Measurements from ENCODE around the gene STRN. TPM values are rescaled to one million over a fixed set of nuclear protein-coding genes. Genes with fewer than 3 reads are reported as not detected.
"Not testable (repeated sequence)": the region's sequence is repeated elsewhere in the genome, so short reads cannot be mapped to it uniquely, and the experiment has no call there.

The STRN gene
- polyA plus RNA-seq, 6 donors from 2014 or later = 4.3 to 14.7 (median 11.2) TPM

DNA sequence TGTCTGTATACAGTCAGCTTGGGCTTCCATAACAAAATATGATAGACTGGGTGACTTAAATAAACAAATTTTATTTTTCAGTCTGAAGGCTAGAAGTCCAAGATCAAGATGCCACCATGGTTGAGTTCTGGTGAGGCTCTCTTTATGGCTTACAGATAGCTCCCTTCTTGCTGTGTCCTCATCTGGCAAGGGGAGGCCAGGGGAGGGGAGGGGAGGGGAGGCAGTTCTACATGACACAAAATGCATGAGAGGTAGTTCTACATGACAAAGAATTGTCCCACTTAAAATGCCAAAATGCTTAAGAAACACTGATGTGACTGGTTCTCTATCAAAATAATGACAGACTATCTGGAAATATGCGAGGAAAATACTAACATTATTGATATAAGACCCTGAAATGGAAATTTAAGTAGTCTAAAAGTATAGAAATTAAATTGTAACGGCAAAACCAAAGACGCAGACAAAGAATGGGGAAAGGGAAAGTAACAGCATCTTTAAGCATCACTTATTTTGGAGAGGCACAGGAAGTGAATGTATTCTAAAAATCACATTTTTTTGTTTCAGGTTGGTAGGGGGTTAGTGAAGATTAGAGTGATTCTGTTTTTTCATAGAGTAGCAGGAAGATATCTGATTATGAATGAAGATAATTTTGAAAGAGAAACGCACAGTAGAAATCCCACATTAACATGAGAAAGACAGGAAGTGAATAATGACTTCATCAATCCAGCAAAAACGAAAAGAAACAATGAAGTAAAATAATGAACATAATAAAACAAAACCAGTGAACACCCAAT, 131.4 kb downstream of the STRN start:
- Mint-ChIP-seq H3K9me3 (peaks cover 0 to 16% (median 4%) of the 10 kb centered on the region in 7 donors), H3K27ac (no peak overlapping the region), H3K4me1 (peaks cover 0 to 7% (median 0%) of the 10 kb centered on the region in 3 donors), H3K27me3 (no peaks in the 10 kb centered on the region), H3K36me3 (peaks cover 0 to 4% of the 10 kb centered on the region in 2 donors), H3K4me3 (no peak overlapping the region)
- no peak for ATAC-seq (ENCODE audit: low read depth in 2 of 2)
- no peak for DNase-seq

DNA sequence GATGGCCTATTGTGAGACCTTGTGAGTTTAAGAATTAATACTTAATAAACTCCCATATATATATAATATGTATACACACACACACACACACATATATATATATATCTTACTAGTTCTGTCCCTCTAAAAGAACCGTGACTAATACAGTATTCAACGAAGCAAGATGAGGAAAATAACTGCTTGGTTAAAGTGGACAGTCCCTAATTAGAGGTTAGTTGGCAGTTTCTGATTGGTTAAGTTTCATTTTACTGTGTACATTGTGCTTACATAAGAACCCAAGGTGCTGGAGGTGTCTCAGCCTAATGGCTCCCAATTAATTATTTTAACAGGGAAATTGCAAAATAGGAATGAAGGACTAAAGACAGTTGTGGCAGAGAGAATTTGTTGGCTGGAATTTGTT, 132.1 kb downstream of the STRN start:
- Mint-ChIP-seq H3K4me1 (peaks cover 0 to 7% (median 0%) of the 10 kb centered on the region in 3 donors), H3K4me3 (no peak overlapping the region), H3K27ac (no peak overlapping the region), H3K36me3 (peaks cover 0 to 4% of the 10 kb centered on the region in 2 donors), H3K27me3 (no peaks in the 10 kb centered on the region), H3K9me3 (peaks cover 0 to 16% (median 4%) of the 10 kb centered on the region in 7 donors)
- DNase-seq = no peak
- no peak for ATAC-seq (ENCODE audit: low read depth in 2 of 2)

DNA sequence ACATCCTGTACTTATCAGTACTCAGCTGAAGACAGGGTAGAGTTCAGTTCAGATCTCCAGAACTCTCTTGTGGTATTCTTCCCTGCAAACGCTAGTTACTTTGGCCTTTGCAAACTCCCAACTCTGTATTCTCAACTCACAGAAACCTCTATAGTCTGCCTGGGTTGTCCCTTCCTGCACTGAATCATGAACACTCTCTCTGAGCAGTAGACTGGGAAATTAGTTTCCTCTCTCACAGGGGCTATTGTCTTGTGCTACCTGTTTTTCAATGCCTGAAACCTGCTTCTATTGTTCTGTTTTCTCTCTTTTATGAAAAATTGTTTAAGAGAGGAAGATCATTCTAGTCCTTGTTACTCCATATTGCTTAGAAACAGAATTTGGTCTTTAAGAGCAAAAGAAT, 135.2 kb downstream of the STRN start:
- Mint-ChIP-seq H3K9me3 (peaks cover 0 to 23% (median 4%) of the 10 kb centered on the region in 7 donors), H3K27ac (no peak overlapping the region), H3K4me1 (peaks cover 0 to 7% (median 0%) of the 10 kb centered on the region in 3 donors), H3K27me3 (no peaks in the 10 kb centered on the region), H3K4me3 (no peak overlapping the region), H3K36me3 (no peaks in the 10 kb centered on the region)
- ATAC-seq (ENCODE audit: low read depth in 2 of 2) (no peak), DNase-seq (no peak)

- not testable (repeated sequence) for DNase-seq; H3K4me1 Mint-ChIP-seq; H3K36me3 Mint-ChIP-seq; H3K4me3 Mint-ChIP-seq; ATAC-seq (ENCODE audit: low read depth in 2 of 2); H3K27me3 Mint-ChIP-seq
- H3K27ac Mint-ChIP-seq = peak overlapping the region in 1 of 6 donors; percentile 29
- H3K9me3 Mint-ChIP-seq = peaks cover 0 to 11% (median 0%) of the 10 kb centered on the region in 7 donors
Measured at GRCh38 chr2:36824683-36825082, 141.7 kb downstream of the STRN start.

GRCh38 chr2:36824273-36824672, 142.1 kb downstream of the STRN start:
- Mint-ChIP-seq H3K27me3 (peaks cover 0 to 4% (median 0%) of the 10 kb centered on the region in 3 donors), H3K9me3 (peaks cover 0 to 11% (median 0%) of the 10 kb centered on the region in 7 donors), H3K27ac (peak overlapping the region in 1 of 6 donors; percentile 29), H3K4me3 (no peak overlapping the region), H3K36me3 (no peaks in the 10 kb centered on the region), H3K4me1 (no peaks in the 10 kb centered on the region)
- DNase-seq = no peak
- no peak for ATAC-seq (ENCODE audit: low read depth in 2 of 2)

DNA sequence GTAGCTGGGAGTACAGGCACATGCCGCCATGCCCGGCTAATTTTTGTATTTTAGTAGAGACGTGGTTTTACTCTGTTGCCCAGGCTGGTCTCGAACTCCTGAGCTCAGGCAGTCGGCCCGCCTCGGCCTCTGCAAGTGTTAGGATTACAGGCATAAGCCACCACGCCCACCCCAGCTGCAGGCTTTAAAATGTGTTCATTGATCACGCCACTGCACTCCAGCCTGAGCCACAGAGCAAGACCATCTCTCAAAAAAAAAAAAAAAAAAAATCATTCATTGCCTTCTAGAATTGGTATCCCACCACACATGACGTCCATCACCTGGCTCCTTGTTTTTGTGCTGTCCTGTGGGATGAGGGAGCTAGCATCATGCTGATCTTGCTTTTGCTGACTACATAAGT, 142.5 kb downstream of the STRN start:
- DNase-seq = no peak
- peaks cover 0 to 4% (median 0%) of the 10 kb centered on the region in 3 donors for H3K27me3 Mint-ChIP-seq
- ATAC-seq (ENCODE audit: low read depth in 2 of 2) = no peak
- no peak overlapping the region for H3K4me3 Mint-ChIP-seq
- peaks cover 0 to 11% (median 0%) of the 10 kb centered on the region in 7 donors for H3K9me3 Mint-ChIP-seq
- no peaks in the 10 kb centered on the region for H3K4me1 Mint-ChIP-seq
- H3K27ac Mint-ChIP-seq = no peak overlapping the region
- no peaks in the 10 kb centered on the region for H3K36me3 Mint-ChIP-seq

- H3K27ac Mint-ChIP-seq = no peak overlapping the region
- H3K4me3 Mint-ChIP-seq = no peak overlapping the region
- no peaks in the 10 kb centered on the region for H3K4me1 Mint-ChIP-seq
- H3K9me3 Mint-ChIP-seq = no peaks in the 10 kb centered on the region
- no peak for DNase-seq
- no peaks in the 10 kb centered on the region for H3K36me3 Mint-ChIP-seq
- H3K27me3 Mint-ChIP-seq = peaks cover 0 to 4% (median 0%) of the 10 kb centered on the region in 3 donors
- ATAC-seq (ENCODE audit: low read depth in 2 of 2) = no peak
Measured at GRCh38 chr2:36820942-36821605, 145.3 kb downstream of the STRN start.

GRCh38 chr2:36819095-36819711, 147.1 kb downstream of the STRN start:
- no peaks in the 10 kb centered on the region for H3K4me1 Mint-ChIP-seq
- H3K9me3 Mint-ChIP-seq = no peaks in the 10 kb centered on the region
- ATAC-seq (ENCODE audit: low read depth in 2 of 2) (no peak), DNase-seq (no peak)
- H3K4me3 Mint-ChIP-seq = no peak overlapping the region
- no peak overlapping the region for H3K27ac Mint-ChIP-seq
- peaks cover 0 to 4% (median 0%) of the 10 kb centered on the region in 3 donors for H3K27me3 Mint-ChIP-seq
- H3K36me3 Mint-ChIP-seq = no peaks in the 10 kb centered on the region

- H3K4me3 Mint-ChIP-seq = no peak overlapping the region
- no peak for DNase-seq
- no peak for ATAC-seq (ENCODE audit: low read depth in 2 of 2)
Measured at GRCh38 chr2:36818542-36818941, 147.8 kb downstream of the STRN start.

DNA sequence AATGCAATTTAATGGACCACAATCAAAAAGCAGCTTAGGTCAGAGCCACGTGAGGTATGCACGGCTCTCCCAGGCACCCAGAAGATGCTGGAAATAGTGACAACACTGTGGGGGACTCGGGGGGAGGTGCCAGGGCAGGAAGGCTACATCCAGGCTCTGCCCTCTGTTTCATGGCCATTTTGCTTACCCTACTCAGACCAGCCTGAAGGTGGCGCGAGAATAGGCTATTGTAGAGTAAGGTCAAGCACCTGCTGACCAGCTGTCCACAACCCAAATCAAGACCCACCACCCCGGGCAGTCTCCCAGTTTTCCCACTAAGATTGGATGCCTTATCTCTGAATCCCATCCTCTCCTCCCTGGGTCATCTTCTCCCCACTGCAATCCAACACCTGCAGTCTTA, 154.1 kb downstream of the STRN start:
- peaks cover 0 to 4% (median 4%) of the 10 kb centered on the region in 3 donors for H3K27me3 Mint-ChIP-seq
- H3K36me3 Mint-ChIP-seq = no peaks in the 10 kb centered on the region
- no peaks in the 10 kb centered on the region for H3K9me3 Mint-ChIP-seq
- H3K27ac Mint-ChIP-seq = no peak overlapping the region
- DNase-seq (no peak), ATAC-seq (ENCODE audit: low read depth in 2 of 2) (no peak)
- no peaks in the 10 kb centered on the region for H3K4me1 Mint-ChIP-seq
- H3K4me3 Mint-ChIP-seq = no peak overlapping the region

More at GRCh38 chr2:36818542-36818941, 147.8 kb downstream of the STRN start:
- Mint-ChIP-seq H3K9me3 (no peaks in the 10 kb centered on the region), H3K27me3 (no peaks in the 10 kb centered on the region), H3K27ac (no peak overlapping the region), H3K36me3 (no peaks in the 10 kb centered on the region), H3K4me1 (no peaks in the 10 kb centered on the region)

GRCh38 chr2:36811071-36811470, 155.3 kb downstream of the STRN start:
- ATAC-seq (ENCODE audit: low read depth in 2 of 2) (no peak), DNase-seq (no peak)
- Mint-ChIP-seq H3K27ac (no peak overlapping the region), H3K9me3 (no peaks in the 10 kb centered on the region), H3K4me3 (no peak overlapping the region), H3K27me3 (peaks cover 0 to 10% (median 4%) of the 10 kb centered on the region in 3 donors), H3K36me3 (no peaks in the 10 kb centered on the region), H3K4me1 (no peaks in the 10 kb centered on the region)

DNA sequence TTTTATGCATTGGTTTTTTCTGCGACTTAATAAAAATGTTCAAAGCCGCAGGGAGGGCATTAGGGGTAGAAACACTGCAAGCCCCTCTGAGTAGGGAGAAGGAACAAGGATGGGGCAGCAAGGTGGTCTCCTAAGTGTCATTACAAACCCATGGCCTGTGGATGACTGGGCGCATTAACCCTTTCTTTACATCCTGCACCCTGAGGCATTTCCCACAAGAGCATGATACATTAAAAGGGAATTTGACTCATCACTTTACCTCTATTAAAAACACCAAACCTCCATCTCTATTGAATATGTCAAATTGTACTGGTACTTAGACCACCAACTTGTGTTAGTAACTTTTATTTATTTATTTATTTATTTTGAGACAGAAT, 157.3 kb downstream of the STRN start:
- DNase-seq (no peak), ATAC-seq (ENCODE audit: low read depth in 2 of 2) (no peak)
- no peaks in the 10 kb centered on the region for H3K36me3 Mint-ChIP-seq
- no peaks in the 10 kb centered on the region for H3K4me1 Mint-ChIP-seq
- peaks cover 0 to 10% (median 4%) of the 10 kb centered on the region in 3 donors for H3K27me3 Mint-ChIP-seq
- no peak overlapping the region for H3K27ac Mint-ChIP-seq
- no peak overlapping the region for H3K4me3 Mint-ChIP-seq
- H3K9me3 Mint-ChIP-seq = no peaks in the 10 kb centered on the region

DNA sequence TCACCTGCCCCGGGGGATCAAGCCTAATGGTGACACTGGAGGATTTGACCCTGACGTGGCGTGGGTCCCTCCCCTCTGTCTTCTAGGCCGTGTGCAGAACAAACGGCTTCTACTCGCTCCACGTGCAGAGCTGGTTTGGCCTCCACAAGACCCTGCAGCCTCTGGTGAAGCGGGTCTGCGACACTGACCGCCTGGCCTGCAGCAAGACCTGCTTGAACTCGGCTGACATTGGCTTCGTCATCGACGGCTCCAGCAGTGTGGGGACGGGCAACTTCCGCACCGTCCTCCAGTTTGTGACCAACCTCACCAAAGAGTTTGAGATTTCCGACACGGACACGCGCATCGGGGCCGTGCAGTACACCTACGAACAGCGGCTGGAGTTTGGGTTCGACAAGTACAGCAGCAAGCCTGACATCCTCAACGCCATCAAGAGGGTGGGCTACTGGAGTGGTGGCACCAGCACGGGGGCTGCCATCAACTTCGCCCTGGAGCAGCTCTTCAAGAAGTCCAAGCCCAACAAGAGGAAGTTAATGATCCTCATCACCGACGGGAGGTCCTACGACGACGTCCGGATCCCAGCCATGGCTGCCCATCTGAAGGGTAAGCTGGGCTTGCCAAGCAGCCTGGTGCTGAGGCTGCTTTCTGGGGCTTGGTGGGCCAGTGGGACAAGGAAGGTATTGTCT, 157.8 kb downstream of the STRN start:
- Mint-ChIP-seq H3K27ac (no peak overlapping the region), H3K4me1 (no peaks in the 10 kb centered on the region), H3K36me3 (no peaks in the 10 kb centered on the region), H3K9me3 (no peaks in the 10 kb centered on the region), H3K4me3 (no peak overlapping the region), H3K27me3 (peaks cover 0 to 10% (median 4%) of the 10 kb centered on the region in 3 donors)
- ATAC-seq (ENCODE audit: low read depth in 2 of 2) (no peak), DNase-seq (no peak)

Data from naive B cell (primary cell).